HEK293 (cell line): ENCODE data around the gene BLOC1S3.

Experiments
- EGR2 ChIP-seq: fragments of 450-650 bp; formaldehyde crosslinking; IDR thresholded peaks from 2 replicates; pipeline ENCODE4 v1.5.1; 2016; ENCODE audit warnings: low read depth, missing biosample characterization, missing genetic modification characterization
- HOXD13 ChIP-seq: sonication (generic); formaldehyde crosslinking; IDR thresholded peaks from 2 replicates; pipeline ENCODE4 v1.8.0; 2022; ENCODE audit warnings: missing genetic modification reagents, borderline replicate concordance
- MYNN ChIP-seq: fragments of 450-650 bp; formaldehyde crosslinking; IDR thresholded peaks from 2 replicates; pipeline ENCODE4 v1.5.1; 2016; ENCODE audit warnings: missing biosample characterization, missing genetic modification characterization, borderline replicate concordance
- SP2 ChIP-seq: fragments of 450-650 bp; formaldehyde crosslinking; IDR thresholded peaks from 2 replicates; pipeline ENCODE4 v1.5.1; 2016; ENCODE audit warnings: missing biosample characterization, missing genetic modification characterization
- ZBTB1 ChIP-seq: fragments of 450-650 bp; formaldehyde crosslinking; IDR thresholded peaks from 2 replicates; pipeline ENCODE4 v1.5.1; 2016; ENCODE audit warnings: missing biosample characterization, missing genetic modification characterization
- ZBTB11 ChIP-seq: fragments of 450-650 bp; formaldehyde crosslinking; conservative IDR thresholded peaks from 2 replicates; pipeline ENCODE4 v1.5.1; 2016; ENCODE audit warnings: low read depth, missing biosample characterization, missing genetic modification characterization
- ZBTB49 ChIP-seq: fragments of 450-650 bp; formaldehyde crosslinking; IDR thresholded peaks from 2 replicates; pipeline ENCODE4 v1.5.1; 2016; ENCODE audit warnings: missing biosample characterization, missing genetic modification characterization, low read depth
- ZEB2 ChIP-seq: fragments of 450-650 bp; formaldehyde crosslinking; IDR thresholded peaks from 2 replicates; pipeline ENCODE4 v1.5.1; 2016; ENCODE audit warnings: missing biosample characterization, missing genetic modification characterization
- ZFP37 ChIP-seq: fragments of 450-650 bp; formaldehyde crosslinking; IDR thresholded peaks from 2 replicates; pipeline ENCODE4 v1.5.1; 2016; ENCODE audit warnings: missing biosample characterization, missing genetic modification characterization
- ZNF133 ChIP-seq: fragments of 450-650 bp; formaldehyde crosslinking; IDR thresholded peaks from 2 replicates; pipeline ENCODE4 v1.5.1; 2016; ENCODE audit warnings: missing biosample characterization, missing genetic modification characterization
- ZNF211 ChIP-seq: fragments of 450-650 bp; formaldehyde crosslinking; IDR thresholded peaks from 2 replicates; pipeline ENCODE4 v1.5.1; 2016; ENCODE audit warnings: low read depth, missing biosample characterization, missing genetic modification characterization
- ZNF221 ChIP-seq: fragments of 450-650 bp; formaldehyde crosslinking; IDR thresholded peaks from 2 replicates; pipeline ENCODE4 v1.5.1; 2017; ENCODE audit warnings: missing biosample characterization, missing genetic modification characterization, borderline replicate concordance
- ZNF280D ChIP-seq: fragments of 450-650 bp; formaldehyde crosslinking; IDR thresholded peaks from 2 replicates; pipeline ENCODE4 v1.5.1; 2016; ENCODE audit warnings: missing biosample characterization, missing genetic modification characterization
- ZNF311 ChIP-seq: fragments of 450-650 bp; formaldehyde crosslinking; IDR thresholded peaks from 2 replicates; pipeline ENCODE4 v1.5.1; 2017; ENCODE audit warnings: missing biosample characterization, missing genetic modification characterization, borderline replicate concordance
- ZNF398 ChIP-seq: fragments of 450-650 bp; formaldehyde crosslinking; IDR thresholded peaks from 2 replicates; pipeline ENCODE4 v1.5.1; 2017; ENCODE audit warnings: missing biosample characterization, missing genetic modification characterization
- ZNF426 ChIP-seq: fragments of 450-650 bp; formaldehyde crosslinking; IDR thresholded peaks from 2 replicates; pipeline ENCODE4 v1.5.1; 2017; ENCODE audit warnings: missing biosample characterization, missing genetic modification characterization, mild to moderate bottlenecking, inconsistent platforms, moderate library complexity
- ZNF521 ChIP-seq: fragments of 450-650 bp; formaldehyde crosslinking; IDR thresholded peaks from 2 replicates; pipeline ENCODE4 v1.5.1; 2017; ENCODE audit warnings: missing biosample characterization, mild to moderate bottlenecking, missing genetic modification characterization
- ZNF549 ChIP-seq: fragments of 450-650 bp; IDR thresholded peaks from 2 replicates; pipeline ENCODE4 v1.5.1; 2018; ENCODE audit warnings: missing biosample characterization, missing genetic modification characterization, mild to moderate bottlenecking, inconsistent platforms, moderate library complexity
- ZNF555 ChIP-seq: fragments of 450-650 bp; formaldehyde crosslinking; conservative IDR thresholded peaks from 2 replicates; pipeline ENCODE4 v1.5.1; 2017; ENCODE audit warnings: missing biosample characterization, mild to moderate bottlenecking, missing genetic modification characterization, inconsistent platforms
- ZNF596 ChIP-seq: fragments of 450-650 bp; IDR thresholded peaks from 2 replicates; pipeline ENCODE4 v1.5.0; 2018; ENCODE audit warnings: missing biosample characterization, mild to moderate bottlenecking, missing genetic modification characterization, moderate library complexity
- ZNF600 ChIP-seq: fragments of 450-650 bp; formaldehyde crosslinking; IDR thresholded peaks from 2 replicates; pipeline ENCODE4 v1.5.1; 2016; ENCODE audit warnings: missing biosample characterization, missing genetic modification characterization
- ZNF621 ChIP-seq: fragments of 450-650 bp; formaldehyde crosslinking; IDR thresholded peaks from 2 replicates; pipeline ENCODE4 v1.5.1; 2017; ENCODE audit warnings: missing biosample characterization, missing genetic modification characterization
- ZNF658 ChIP-seq: fragments of 450-650 bp; formaldehyde crosslinking; IDR thresholded peaks from 2 replicates; pipeline ENCODE4; 2016; ENCODE audit warnings: missing biosample characterization, missing genetic modification characterization
- ZNF704 ChIP-seq: fragments of 450-650 bp; formaldehyde crosslinking; IDR thresholded peaks from 2 replicates; pipeline ENCODE4 v1.5.1; 2016; ENCODE audit warnings: missing biosample characterization, missing genetic modification characterization
- ZNF747 ChIP-seq: fragments of 450-650 bp; formaldehyde crosslinking; IDR thresholded peaks from 2 replicates; pipeline ENCODE4 v1.5.1; 2016; ENCODE audit warnings: missing biosample characterization, missing genetic modification characterization
- ZSCAN18 ChIP-seq: fragments of 450-650 bp; formaldehyde crosslinking; IDR thresholded peaks from 2 replicates; pipeline ENCODE4 v1.5.1; 2016; ENCODE audit warnings: missing biosample characterization, missing genetic modification characterization

BLOC1S3 gene

GRCh38 chr19:45130888-45131615 lies 47.5 kb upstream of the BLOC1S3 start (continued):
- TF ChIP-seq ZBTB49 (tag by site-specific recombination) = no peak
- no peak for TF ChIP-seq MYNN
- no peak for TF ChIP-seq ZNF555 (tag by site-specific recombination)
- TF ChIP-seq ZNF521 (tag by site-specific recombination) = no peak
- TF ChIP-seq ZNF596 (tag by site-specific recombination) = no peak
- TF ChIP-seq ZNF600 (tag by site-specific recombination) = peak; percentile 52
- TF ChIP-seq ZNF549 (tag by site-specific recombination) = no peak
- peak; percentile 19; the same call in 1 of the 2 replicates for TF ChIP-seq ZNF398 (tag by site-specific recombination)
- no peak for TF ChIP-seq ZEB2 (tag by site-specific recombination)
- no peak for TF ChIP-seq HOXD13 (CRISPR knock-in tag)
- no peak for TF ChIP-seq ZNF704 (tag by site-specific recombination)
- no peak for TF ChIP-seq ZBTB1
- TF ChIP-seq ZNF747 (tag by site-specific recombination) = no peak
- no peak for TF ChIP-seq ZNF211
- no peak for TF ChIP-seq ZNF221 (tag by site-specific recombination)
- no peak for TF ChIP-seq ZNF280D (tag by site-specific recombination)
- 0 out of 2 replicates have a peak, but pooled peaks have one; percentile 8 for TF ChIP-seq SP2 (tag by site-specific recombination)
- peak; percentile 93 for TF ChIP-seq EGR2 (tag by site-specific recombination)
- no peak for TF ChIP-seq ZSCAN18 (tag by site-specific recombination)
- TF ChIP-seq ZNF133 (tag by site-specific recombination) = no peak
- TF ChIP-seq ZFP37 (tag by site-specific recombination) = no peak
- no peak for TF ChIP-seq ZBTB11 (tag by site-specific recombination)
- no peak for TF ChIP-seq ZNF658 (tag by site-specific recombination)
- TF ChIP-seq ZNF311 (tag by site-specific recombination) = no peak
- TF ChIP-seq ZNF621 (tag by site-specific recombination) = no peak
- TF ChIP-seq ZNF426 (tag by site-specific recombination) = no peak
